DMS153 treated with DMSO at 0.1 percent for 48 hours (cell line): ENCODE results near the gene AIG1.
"Not testable (repeated sequence)": the region's sequence is repeated elsewhere in the genome, so short reads cannot be mapped to it uniquely, and the experiment has no call there.

Source experiments
- DNase-seq: peaks from one replicate; lab custom pipeline; 2025; ENCODE audit not compliant: unreplicated experiment; lab: John Stamatoyannopoulos, UW

Gene AIG1

DNA sequence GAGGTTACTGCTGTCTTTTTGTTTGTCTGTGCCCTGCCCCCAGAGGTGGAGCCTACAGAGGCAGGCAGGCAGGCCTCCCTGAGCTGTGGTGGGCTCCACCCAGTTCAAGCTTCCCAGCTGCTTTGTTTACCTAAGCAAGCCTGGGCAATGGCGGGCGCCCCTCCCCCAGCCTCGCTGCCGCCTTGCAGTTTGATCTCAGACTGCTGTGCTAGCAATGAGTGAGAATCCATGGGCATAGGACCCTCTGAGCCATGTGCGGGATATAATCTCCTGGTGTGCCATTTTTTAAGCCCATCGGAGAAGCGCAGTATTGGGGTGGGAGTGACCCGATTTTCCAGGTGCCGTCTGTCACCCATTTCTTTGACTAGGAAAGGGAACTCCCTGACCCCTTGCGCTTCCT is 247.1 kb downstream of the AIG1 start:
- not testable (repeated sequence) for DNase-seq

- DNase-seq, result no peak
Observed at GRCh38 chr6:143313163-143313562, 252.5 kb downstream of the AIG1 start.

- DNase-seq, result no peak
Observed at GRCh38 chr6:143321491-143322086, 260.9 kb downstream of the AIG1 start.

DNA sequence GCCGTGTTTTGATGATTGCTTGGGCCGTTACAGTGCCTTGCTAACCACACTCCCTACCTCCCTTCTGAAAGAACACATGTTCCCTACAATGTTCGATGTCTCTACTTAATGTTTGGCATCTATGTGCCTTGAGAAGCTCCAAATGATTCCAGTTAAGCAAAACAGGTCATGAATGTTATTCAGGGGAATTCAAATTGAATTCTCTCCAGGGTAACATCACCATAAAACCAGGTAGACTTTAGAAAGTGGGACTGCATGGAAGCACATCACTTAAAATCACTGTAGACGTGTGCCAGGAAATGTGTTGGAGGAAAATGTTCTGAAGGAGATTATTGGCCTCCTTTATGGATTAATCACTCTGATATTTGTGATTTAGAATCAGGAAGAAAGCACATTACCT is 261.7 kb downstream of the AIG1 start:
- DNase-seq, result no peak

DNA sequence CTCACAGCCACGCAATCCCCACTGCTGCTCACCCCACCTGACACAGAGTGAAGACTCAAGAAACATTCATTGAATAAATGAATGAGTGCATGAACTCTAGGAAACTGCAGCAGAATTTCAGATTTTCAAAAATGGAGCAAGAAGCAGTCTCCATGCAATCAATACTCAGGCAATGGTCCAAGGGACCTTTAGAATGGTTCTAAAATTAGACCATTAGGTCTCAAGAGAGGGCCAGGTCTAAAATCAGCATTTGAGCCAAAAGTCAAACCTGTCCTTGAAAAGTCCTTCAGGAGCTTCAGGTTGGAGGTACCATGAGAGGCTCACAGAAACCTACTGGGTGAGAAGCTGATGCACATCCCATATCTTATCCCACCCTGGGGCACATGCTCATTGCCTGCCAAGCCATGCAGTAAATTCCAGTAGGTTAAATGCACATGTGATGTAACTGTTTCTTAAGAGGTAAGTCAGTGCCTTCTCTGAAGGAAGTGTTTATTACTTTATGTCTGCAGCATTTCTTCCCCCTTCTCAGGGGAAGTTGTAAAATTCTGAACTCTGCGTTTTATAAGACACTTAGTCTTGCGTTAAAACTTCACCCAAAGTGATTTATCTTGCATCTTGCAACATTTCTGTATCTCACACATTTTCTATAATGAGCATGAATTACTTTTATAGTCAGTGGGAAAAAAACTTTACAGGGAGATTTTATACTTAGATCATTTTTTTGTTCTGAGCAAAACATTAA is 263.2 kb downstream of the AIG1 start:
- DNase-seq, result no peak

DNA sequence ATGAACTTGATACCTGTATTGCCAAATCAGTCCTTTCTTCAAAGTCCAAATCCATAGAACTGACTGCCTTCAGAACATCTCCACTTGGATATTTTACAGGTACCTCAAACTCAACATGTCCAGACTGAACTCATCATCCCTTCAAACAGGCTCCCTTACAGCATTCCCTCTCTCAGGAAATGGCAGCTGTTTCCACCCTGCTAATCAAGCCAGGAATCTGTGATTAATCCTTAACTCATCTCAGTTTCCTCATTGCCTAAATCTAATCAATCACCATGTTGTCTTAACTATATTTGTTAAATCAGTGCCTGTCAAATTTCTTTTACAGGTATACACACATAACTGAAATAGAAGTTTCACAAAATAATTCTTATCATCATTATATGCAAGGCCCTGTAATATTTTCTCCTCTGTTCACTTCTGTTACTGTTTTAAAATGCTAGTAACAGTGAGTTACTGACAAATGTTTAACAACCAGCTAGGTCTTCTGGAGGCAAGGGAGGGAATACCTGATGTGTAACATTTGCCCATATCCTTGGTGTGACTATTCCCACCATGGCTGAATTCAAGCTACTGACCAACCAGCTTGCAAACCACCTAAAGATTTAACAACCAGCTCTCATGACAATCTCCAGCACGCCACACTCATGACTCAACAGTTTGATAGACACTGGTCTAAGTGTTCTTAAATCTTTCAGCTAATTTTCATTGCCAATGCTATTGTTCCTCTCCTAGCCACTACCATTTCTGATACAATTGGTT is 264.9 kb downstream of the AIG1 start:
- DNase-seq, result no peak

DNA sequence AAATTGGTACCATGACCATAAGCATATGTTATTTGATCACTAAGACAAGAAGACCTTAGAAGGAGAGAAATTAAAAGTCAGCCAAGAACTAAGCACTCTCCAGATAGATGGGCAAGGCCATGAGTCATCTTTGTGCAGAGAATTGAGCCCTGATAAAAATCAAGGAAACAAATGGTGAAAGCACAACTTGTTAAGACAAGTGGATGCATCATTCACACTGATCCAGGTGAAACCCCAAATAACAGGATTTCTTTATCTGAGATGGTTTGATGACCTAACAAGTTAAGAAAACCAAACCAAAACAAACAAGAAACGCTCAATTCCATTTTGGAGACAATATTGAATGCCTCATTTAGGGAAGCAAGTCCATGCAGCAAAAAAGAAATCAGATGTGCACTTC is 268.2 kb downstream of the AIG1 start:
- DNase-seq, result no peak

DNA sequence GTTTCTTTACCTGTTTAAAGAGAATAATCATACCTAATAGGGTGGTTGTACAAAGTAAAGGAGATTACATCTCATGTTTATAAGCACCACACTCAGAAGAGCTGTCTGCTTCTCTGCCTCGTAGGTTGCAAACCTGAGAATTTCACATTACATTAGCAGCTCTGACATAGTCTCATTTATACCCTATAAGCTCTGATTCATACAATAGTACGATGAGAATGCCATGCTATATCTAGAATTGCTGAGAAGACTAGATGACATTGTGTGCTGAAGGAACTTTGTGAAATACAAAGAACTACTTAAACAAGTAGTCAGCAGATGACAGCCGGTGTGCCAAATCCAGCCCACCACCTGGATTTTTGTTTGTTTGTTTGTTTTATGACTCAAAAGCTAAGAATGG is 268.6 kb downstream of the AIG1 start:
- DNase-seq, result no peak

- DNase-seq, result no peak
Observed at GRCh38 chr6:143331362-143331761, 270.7 kb downstream of the AIG1 start.

DNA sequence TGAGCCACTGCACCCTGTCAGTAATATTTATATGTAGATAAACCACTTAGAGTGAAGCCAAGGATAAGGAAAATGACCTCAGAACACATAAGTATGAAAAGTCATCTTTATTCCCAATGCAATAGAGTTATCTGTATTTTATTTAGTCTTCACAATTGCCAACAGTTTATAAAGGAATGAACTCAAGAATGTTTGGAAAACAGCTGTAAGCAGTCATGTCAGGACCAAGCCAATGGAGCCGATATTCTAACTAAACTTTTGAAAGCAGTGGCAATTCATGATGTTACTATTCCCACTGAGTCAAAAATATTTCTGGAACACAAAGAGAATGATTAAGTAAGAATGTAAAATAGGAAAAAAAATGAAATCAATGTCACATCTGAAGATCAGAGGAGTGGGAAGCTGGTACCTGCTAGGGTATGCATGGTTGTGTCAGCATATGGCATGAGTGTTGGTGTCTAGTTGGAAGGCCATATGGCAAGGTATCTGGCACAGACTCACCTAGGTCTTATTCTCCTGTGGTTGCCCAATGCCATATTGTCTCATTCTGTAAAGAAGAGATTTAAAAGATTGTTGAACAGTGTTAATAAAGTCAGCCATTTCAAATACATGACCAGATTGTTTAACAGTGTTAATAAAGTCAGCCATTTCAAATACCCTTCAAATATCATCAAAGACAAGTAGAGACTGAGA is 271.6 kb downstream of the AIG1 start:
- DNase-seq, result no peak

DNA sequence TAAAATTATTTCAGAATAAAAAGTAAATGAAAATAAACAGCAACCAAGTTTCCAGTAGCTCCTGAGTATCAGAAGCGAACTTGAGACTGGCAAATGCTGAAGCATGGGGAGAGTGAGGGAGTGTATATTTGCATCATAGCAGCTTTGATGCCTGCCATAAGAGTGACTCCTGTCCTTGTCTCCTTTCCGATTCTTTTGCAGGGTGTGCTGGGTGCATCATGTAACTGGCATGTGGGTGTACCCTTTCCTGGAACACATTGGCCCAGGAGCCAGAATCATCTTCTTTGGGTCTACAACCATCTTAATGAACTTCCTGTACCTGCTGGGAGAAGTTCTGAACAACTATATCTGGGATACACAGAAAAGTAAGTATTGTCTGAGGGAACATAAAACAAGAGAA is 272.4 kb downstream of the AIG1 start:
- DNase-seq, result no peak

GRCh38 chr6:143333749-143334520 is 273.2 kb downstream of the AIG1 start:
- no peak for DNase-seq

DNA sequence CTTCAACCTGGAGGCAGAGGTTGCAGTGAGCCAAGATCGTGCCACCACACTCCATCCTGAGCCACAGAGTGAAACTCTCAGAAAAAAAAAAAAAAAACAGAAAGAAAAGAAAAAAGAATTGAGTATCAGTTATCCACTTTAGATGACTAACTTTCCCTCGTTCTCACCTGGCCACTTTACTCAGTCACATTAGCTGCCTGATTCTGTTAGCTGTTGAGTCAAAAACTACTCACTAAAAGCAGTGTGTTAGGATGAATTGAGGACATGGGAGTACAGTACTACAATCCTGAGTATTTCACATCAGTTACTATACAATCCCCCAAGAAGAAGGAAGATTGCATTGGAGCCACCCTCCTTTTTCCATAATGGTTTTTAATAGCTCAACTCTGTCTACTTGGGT is 275.2 kb downstream of the AIG1 start:
- no peak for DNase-seq

- no peak for DNase-seq
Observed at GRCh38 chr6:143336446-143337152, 275.9 kb downstream of the AIG1 start.

DNA sequence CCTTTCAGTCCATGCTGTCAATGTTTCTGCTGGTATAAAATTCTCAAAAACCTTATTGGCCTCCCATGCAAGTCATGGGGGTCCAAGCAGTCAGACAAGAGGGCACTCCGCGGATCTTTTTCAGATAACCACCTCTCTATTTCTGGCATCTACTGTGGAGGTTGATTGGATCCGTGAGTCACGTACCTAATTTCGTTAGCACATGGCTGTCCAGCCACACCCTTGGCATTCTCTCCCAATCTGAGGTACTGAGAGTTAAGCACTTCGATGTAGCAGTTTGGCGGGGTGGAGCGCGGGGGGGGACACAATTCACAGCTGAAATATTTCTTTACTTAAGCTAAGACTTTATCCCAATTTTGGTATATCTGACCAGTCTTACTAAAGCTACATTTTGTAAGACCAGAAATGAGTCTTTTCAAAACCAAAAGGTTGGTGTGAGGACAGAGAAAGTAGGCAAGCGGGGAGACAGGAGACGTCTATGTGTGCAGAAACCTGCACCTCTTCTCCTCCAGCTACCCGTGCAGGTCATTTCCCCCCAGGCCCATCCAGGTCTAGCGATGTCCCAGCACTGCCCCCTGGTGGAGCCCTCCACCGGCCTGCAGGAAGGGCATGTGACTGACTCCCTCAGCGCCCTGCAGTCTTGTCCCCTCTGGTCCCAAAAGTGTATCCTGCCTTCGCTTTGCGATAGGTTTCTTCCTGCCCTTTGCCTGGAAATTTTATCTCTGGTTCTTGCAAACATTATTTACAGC is 276.7 kb downstream of the AIG1 start:
- DNase-seq, result no peak

DNA sequence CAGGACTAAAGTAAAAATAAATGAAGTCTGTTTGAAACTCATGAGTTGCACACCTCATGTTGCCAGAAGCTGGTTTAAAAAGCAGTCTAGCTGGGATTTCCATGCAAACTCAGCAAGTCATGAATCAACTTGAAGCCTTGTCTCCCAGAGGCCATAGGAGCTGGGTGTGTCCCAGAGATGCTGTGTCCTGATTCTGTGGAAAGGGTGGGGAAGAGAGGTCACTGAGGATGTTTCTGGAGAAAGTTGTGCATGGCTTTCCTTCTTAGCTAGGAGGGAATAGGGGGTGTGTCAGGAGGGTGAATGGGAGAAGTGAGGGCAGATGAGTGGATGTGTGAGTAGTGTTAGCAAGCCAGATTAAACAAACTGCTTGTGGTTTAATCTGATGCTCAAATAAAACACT is 278.5 kb downstream of the AIG1 start:
- no peak for DNase-seq

DNA sequence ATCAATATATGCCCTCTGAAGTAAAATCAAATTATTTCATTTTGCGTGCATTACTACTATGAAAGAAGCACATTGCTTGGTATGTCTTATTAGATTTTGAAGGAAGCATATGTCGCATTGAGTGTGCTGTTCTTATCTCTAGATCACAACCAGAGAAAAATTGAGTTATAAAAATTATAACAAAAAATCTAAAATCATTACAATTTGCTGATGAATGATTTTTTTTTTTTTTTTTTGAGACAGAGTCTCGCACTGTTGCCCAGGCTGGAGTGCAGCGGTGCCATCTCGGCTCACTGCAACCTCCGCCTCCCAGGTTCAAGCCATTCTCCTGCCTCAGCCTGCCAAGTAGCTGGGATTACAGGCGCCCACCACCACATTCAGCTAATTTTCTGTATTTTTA is 284.8 kb downstream of the AIG1 start:
- DNase-seq, result not testable (repeated sequence)

GRCh38 chr6:143346004-143346403 is 285.3 kb downstream of the AIG1 start:
- DNase-seq, result no peak

GRCh38 chr6:143348531-143348930 is 287.8 kb downstream of the AIG1 start:
- no peak for DNase-seq

DNA sequence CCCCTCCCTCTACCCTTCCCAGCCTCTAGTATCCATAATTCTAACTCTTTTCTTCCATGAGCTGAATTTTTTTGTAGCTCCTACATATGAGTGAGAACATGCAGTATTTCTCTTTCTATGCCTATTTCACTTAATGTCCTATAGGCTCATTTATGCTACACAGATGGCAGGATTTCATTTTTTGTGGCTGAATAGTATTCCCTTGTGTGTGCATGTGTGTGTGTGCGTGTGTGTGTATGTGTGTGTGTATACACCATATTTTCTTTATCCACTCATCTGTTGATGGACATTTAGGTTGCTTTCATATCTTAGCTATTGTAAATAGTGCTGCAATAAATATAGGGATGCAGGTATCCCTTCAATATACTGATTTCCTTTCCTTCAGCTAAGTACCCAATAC is 288.8 kb downstream of the AIG1 start:
- DNase-seq, result no peak
